Lower leg skin (tissue), 3 donors: ENCODE results near the gene SNX1.

Experiments
- CTCF ChIP-seq, 3 donors: fragments of 450-650 bp; IDR thresholded peaks; one replicate each; pipeline ENCODE4 v1.5.1; 2016; ENCODE audit warnings: antibody characterized with exemption in 3 of 3, mild to moderate bottlenecking in 3 of 3, moderate library complexity in 2 of 3
- POLR2A ChIP-seq, 2 donors: fragments of 450-650 bp; IDR thresholded peaks; one replicate each; pipeline ENCODE4 v1.6.1; 2016 to 2017; ENCODE audit warnings: antibody characterized with exemption in 2 of 2, mild to moderate bottlenecking in 1 of 2, moderate library complexity in 1 of 2

- TF ChIP-seq POLR2A (IDR thresholded peaks at IDR 0.05) (no peak), CTCF (IDR thresholded peaks at IDR 0.05) (no peak)
Measured at GRCh38 chr15:64111679-64112050, 15.9 kb downstream of the SNX1 start.
